Endothelial cell of umbilical vein (primary cell): ENCODE data around the gene VMP1. TPM values are rescaled to one million over a fixed set of nuclear protein-coding genes. Genes with fewer than 3 reads are reported as not detected.

Experiments
- BruUV-seq: library from RNA; stranded (reverse); fragments of 400-500 nt; replicated peaks from 2 replicates; lab custom pipeline; 2021; lab: Mats Ljungman, UMichigan
- CTCF ChIA-PET: fragments of 300-600, 350-600 bp; sonication (Branson Sonifier 250); formaldehyde crosslinking; loops from one replicate; lab custom pipeline; 2021; ENCODE audit warnings: antibody characterized with exemption, inconsistent platforms; lab: Charles Lee
- POLR2A ChIA-PET: fragments of 300-600, 350-600 bp; sonication (Branson Sonifier 250); formaldehyde crosslinking; loops from one replicate; lab custom pipeline; 2021; ENCODE audit warnings: antibody characterized with exemption, inconsistent platforms; lab: Charles Lee
- DNase-seq: peaks from one replicate; pipeline ENCODE4 v3.0.0-alpha.2; 2011; ENCODE audit warnings: low read depth, low spot score
- FAIRE-seq: peaks from 2 replicates; lab custom pipeline; 2011; peaks lifted over from hg19 to GRCh38; lab: Jason Lieb, UNC
- H2AFZ ChIP-seq: 2 replicates; pipeline ENCODE4 v1.6.0; 2012; ENCODE audit warnings: low read depth, low read length, control low read depth, inconsistent platforms
- H3K27ac ChIP-seq: 2 replicates; pipeline ENCODE4 v1.5.1; 2011; ENCODE audit warnings: low read depth, mild to moderate bottlenecking, control low read depth, low read length, moderate library complexity; ENCODE audit not compliant: insufficient read depth
- H3K27me3 ChIP-seq, 2 experiments: 2 replicates each; pipeline versions ENCODE4 v1.6.0 to v1.6.1; 2011; ENCODE audit warnings: low read length in 2 of 2, mixed read lengths in 1 of 2; ENCODE audit not compliant: control insufficient read depth in 2 of 2, insufficient read depth in 2 of 2
- H3K36me3 ChIP-seq, 2 experiments: 2 replicates in 1 of 2; 3 replicates in 1 of 2; pipeline ENCODE4 v1.5.1; 2011; ENCODE audit warnings: low read length in 2 of 2, mild to moderate bottlenecking in 1 of 2, moderate library complexity in 1 of 2; ENCODE audit not compliant: control insufficient read depth in 2 of 2, insufficient read depth in 2 of 2; ENCODE audit errors: extremely low read depth in 1 of 2
- H3K4me1 ChIP-seq: 3 replicates; pipeline ENCODE4 v1.5.1; 2011; ENCODE audit warnings: mild to moderate bottlenecking, low read length; ENCODE audit not compliant: control insufficient read depth, insufficient read depth; ENCODE audit errors: extremely low read depth
- H3K4me2 ChIP-seq: 2 replicates; pipeline ENCODE4 v1.6.1; 2011; ENCODE audit warnings: low read length, control low read depth, mixed read lengths; ENCODE audit not compliant: insufficient read depth
- H3K4me3 ChIP-seq, 3 experiments: fragments of 200-600 bp in 1 of 3; sonication (generic), shearing (Covaris generic) in 1 of 3; replicated peaks in 1 of 3; 2 replicates each; pipeline ENCODE4 v1.5.1; 2011 to 2016; ENCODE audit warnings: control low read depth in 3 of 3, low read length in 3 of 3, mild to moderate bottlenecking in 2 of 3, inconsistent platforms in 1 of 3, low read depth in 1 of 3, moderate library complexity in 1 of 3; ENCODE audit not compliant: insufficient read depth in 1 of 3
- H3K79me2 ChIP-seq: 2 replicates; pipeline ENCODE4 v1.6.0; 2012; ENCODE audit warnings: low read length, inconsistent platforms; ENCODE audit not compliant: control insufficient read depth, insufficient read depth
- H3K9ac ChIP-seq: replicated peaks from 2 replicates; pipeline ENCODE3; 2011; ENCODE audit warnings: low read length, control low read depth; ENCODE audit not compliant: insufficient read depth; ENCODE audit errors: extremely low read depth
- H3K9me1 ChIP-seq: replicated peaks from 3 replicates; pipeline ENCODE4 v1.6.0; 2011; ENCODE audit warnings: mild to moderate bottlenecking, low read length; ENCODE audit not compliant: control insufficient read depth, insufficient read depth; ENCODE audit errors: extremely low read depth
- H3K9me3 ChIP-seq: replicated peaks from 2 replicates; pipeline ENCODE4 v1.5.1; 2012; ENCODE audit warnings: low read length, inconsistent platforms; ENCODE audit not compliant: control insufficient read depth, insufficient read depth
- H4K20me1 ChIP-seq: replicated peaks from 2 replicates; pipeline ENCODE3; 2011; ENCODE audit warnings: mild to moderate bottlenecking, low read length; ENCODE audit not compliant: control insufficient read depth, insufficient read depth; ENCODE audit errors: extremely low read depth
- CTCF ChIP-seq, 2 donors: IDR thresholded peaks; 1 replicate in 1 of 2; 2 replicates in 1 of 2; pipeline ENCODE4 v1.5.1; 2011; ENCODE audit warnings: low read length in 2 of 2, mild to moderate bottlenecking in 2 of 2, moderate library complexity in 2 of 2, control low read depth in 1 of 2, inconsistent platforms in 1 of 2, low read depth in 1 of 2; ENCODE audit not compliant: insufficient read depth in 1 of 2; ENCODE audit errors: extremely low read depth in 1 of 2
- EZH2 ChIP-seq: IDR thresholded peaks from 2 replicates; pipeline ENCODE4 v1.6.1; 2012; ENCODE audit warnings: borderline replicate concordance, low read depth, mild to moderate bottlenecking, moderate library complexity, low read length, inconsistent platforms; ENCODE audit not compliant: severe bottlenecking
- FOS ChIP-seq: IDR thresholded peaks from 2 replicates; pipeline ENCODE4 v1.6.1; 2011; ENCODE audit warnings: mild to moderate bottlenecking, low read length, moderate library complexity, borderline replicate concordance; ENCODE audit not compliant: insufficient read depth
- GATA2 ChIP-seq: IDR thresholded peaks from 2 replicates; pipeline ENCODE4 v1.7.0; 2011; ENCODE audit warnings: low read depth, mild to moderate bottlenecking, moderate library complexity, mixed read lengths, low read length; ENCODE audit not compliant: insufficient read length, insufficient read depth
- JUN ChIP-seq: IDR thresholded peaks from 2 replicates; pipeline ENCODE4 v1.6.1; 2011; ENCODE audit warnings: borderline replicate concordance, low read depth; ENCODE audit not compliant: insufficient read length, insufficient read depth
- MYC ChIP-seq: IDR thresholded peaks from one replicate; pipeline ENCODE4 v1.6.1; 2011; ENCODE audit warnings: mild to moderate bottlenecking, low read depth, low read length
- POLR2A ChIP-seq: IDR thresholded peaks from 2 replicates; pipeline ENCODE4 v1.6.1; 2012; ENCODE audit warnings: low read depth, mild to moderate bottlenecking, control low read depth, low read length
- POLR2AphosphoS5 ChIP-seq: IDR thresholded peaks from 2 replicates; pipeline ENCODE4 v1.6.1; 2012; ENCODE audit warnings: low read depth, mild to moderate bottlenecking, control low read depth, low read length, moderate library complexity; ENCODE audit not compliant: insufficient read depth
- dilution Hi-C: fragments of 300-500 bp; cut with MboI; formaldehyde crosslinking; loops from one replicate; pipeline ENCODE4 v1.15.0; 2019; ENCODE audit warnings: low sequenced_read_pairs; ENCODE audit not compliant: extremely low pct_ligation_motif_present
- intact Hi-C: fragments of 100-400 bp; cut with micrococcal nuclease; formaldehyde crosslinking; loops from one replicate; pipeline ENCODE4 v1.10.0; 2022
- microRNA counts: library from miRNA; unstranded; fragments of <30 nt; microRNA quantifications from one replicate; lab custom pipeline; 2016
- microRNA-seq: library from miRNA; unstranded; fragments of <30 nt; microRNA quantifications from one replicate; pipeline ENCODE4 v1.2.0, GENCODE V29; 2021; ENCODE audit warnings: borderline number of aligned reads, borderline replicate concordance
- polyA plus RNA-seq, 4 experiments: library from polyadenylated mRNA; depleted of rRNA in 3 of 4; stranded (reverse) in 3 of 4; unstranded in 1 of 4; fragments of >200 nt; gene quantifications; 2 replicates each; pipeline versions ENCODE4 v1.2.1 to v1.2.3, GENCODE V29; 2011 to 2012; ENCODE audit warnings: missing spikeins in 1 of 4
- small RNA-seq: library from RNA; depleted of rRNA; stranded (forward); fragments of <200 nt; gene quantifications from one replicate; pipeline ENCODE3, GENCODE V24; 2012; ENCODE audit warnings: low replicate concordance, low read depth; ENCODE audit not compliant: insufficient read depth, insufficient read length
- total RNA-seq: library from RNA; stranded (reverse); gene quantifications from 2 replicates; pipeline ENCODE4 v1.2.3, GENCODE V29; 2021
- TF ChIP-seq, protein P1 (sequence below): IDR thresholded peaks from 2 replicates; pipeline ENCODE4 v1.6.1; 2011; ENCODE audit not compliant: insufficient read depth, insufficient read length

VMP1 gene
- total and polyA plus RNA-seq, 2 donors (not counting 3 experiments of a cell fraction or from before 2014, with no cell fraction given) = 138 to 270 TPM

DNA sequence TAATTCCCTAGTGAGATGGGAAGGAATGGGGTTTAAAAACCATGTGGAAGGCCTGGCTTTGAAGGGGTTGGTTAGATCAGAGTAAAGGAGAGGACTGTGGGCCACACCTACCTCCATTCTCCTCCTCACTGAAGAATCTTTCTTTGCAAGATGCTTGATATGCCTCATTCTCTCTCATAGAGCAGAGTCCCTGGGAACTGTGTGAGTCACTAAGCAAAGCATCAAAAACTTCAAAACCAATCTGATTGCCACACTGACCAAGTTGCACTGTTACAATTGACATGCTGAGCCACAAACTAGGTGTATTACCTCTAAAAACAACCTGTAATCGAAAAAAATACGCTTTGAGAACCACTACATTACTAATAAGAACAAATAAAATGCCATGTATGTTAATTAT lies 183.3 kb downstream of the VMP1 start:
- ChIA-PET POLR2A (no interaction called here), CTCF (no interaction called here)
- H3K9me3 ChIP-seq = no peaks in the 10 kb centered on the region
- no peaks in the 10 kb centered on the region for H3K9me1 ChIP-seq
- H3K9ac ChIP-seq = no peak overlapping the region
- peaks cover 29% of the 10 kb centered on the region for H3K79me2 ChIP-seq
- dilution Hi-C loops = no loop called here
- no peak overlapping the region for H2AFZ ChIP-seq
- H3K27me3 ChIP-seq = no peaks in the 10 kb centered on the region
- no peak overlapping the region for H3K4me2 ChIP-seq
- H4K20me1 ChIP-seq = no peaks in the 10 kb centered on the region
- no peaks in the 10 kb centered on the region for H3K36me3 ChIP-seq
- no TSS peak for BruUV-seq
- no peak overlapping the region for H3K27ac ChIP-seq
- TF ChIP-seq EZH2 (no peak), CTCF (IDR thresholded peaks at IDR 0.05; ENCODE audit: extremely low read depth in 1 of 2, insufficient read depth in 1 of 2, low read depth in 1 of 2, low read length in 2 of 2) (no peak), POLR2AphosphoS5 (no peak), POLR2A (no peak), JUN (no peak), MYC (no peak), GATA2 (no peak), FOS (no peak)
- TF ChIP-seq, protein P1, sequence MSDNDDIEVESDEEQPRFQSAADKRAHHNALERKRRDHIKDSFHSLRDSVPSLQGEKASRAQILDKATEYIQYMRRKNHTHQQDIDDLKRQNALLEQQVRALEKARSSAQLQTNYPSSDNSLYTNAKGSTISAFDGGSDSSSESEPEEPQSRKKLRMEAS = no peak
- intact Hi-C loops = no loop called here
- FAIRE-seq (no peak), DNase-seq (no peak)
- peaks cover 11% of the 10 kb centered on the region for H3K4me1 ChIP-seq
- H3K4me3 ChIP-seq = no peak overlapping the region

MicroRNA genes within 50 kb of the gene (microRNA counts, 767-probe panel; counts per million panel counts)
- 723 counts per million, percentile 96 among the panel's probes with 10 or more counts for microRNA hsa-miR-21-5p (lab: Ali Mortazavi, UCI)

Small RNA genes lying within 50 kb of the gene (microRNA-seq; reads per million reads assigned to microRNA genes)
- gene MIR21 = 413,498 reads per million, percentile 100 among the genes with 10 or more reads in this experiment

Small RNA genes lying within 50 kb of the gene (small RNA-seq; reads per million reads assigned to genes)
- 5.7 reads per million, percentile 42 among the genes with 10 or more reads in this experiment for gene AC040904.1
- not detected for gene RNU6-450P

Other genes starting within 250 kb of the VMP1 start
- 28.6 and 29.7 TPM in 2 replicates for gene DHX40, start 142.0 kb upstream of the VMP1 start, total RNA-seq
- 11.6 and 14.0 TPM in 2 replicates for gene DHX40, start 142.0 kb upstream of the VMP1 start, polyA plus RNA-seq
- gene CLTC, start 87.8 kb upstream of the VMP1 start, total RNA-seq = 317 and 326 TPM in 2 replicates
- 164 and 169 TPM in 2 replicates for gene CLTC, start 87.8 kb upstream of the VMP1 start, polyA plus RNA-seq
- 40.1 and 41.2 TPM in 2 replicates for gene PTRH2, start 224 bp upstream of the VMP1 start, total RNA-seq
- 40.0 and 46.7 TPM in 2 replicates for gene PTRH2, start 224 bp upstream of the VMP1 start, polyA plus RNA-seq
- 11.3 and 11.6 TPM in 2 replicates for gene TUBD1, start 185.3 kb downstream of the VMP1 start, total RNA-seq
- 4.1 and 4.9 TPM in 2 replicates for gene TUBD1, start 185.3 kb downstream of the VMP1 start, polyA plus RNA-seq
- 40.5 and 45.7 TPM in 2 replicates for gene RPS6KB1, start 185.5 kb downstream of the VMP1 start, total RNA-seq
- gene RPS6KB1, start 185.5 kb downstream of the VMP1 start, polyA plus RNA-seq = 4.1 and 5.4 TPM in 2 replicates